Sigmoid colon (tissue), 7 donors: ENCODE measurements around the gene TBL1XR1. TPM values are rescaled to one million over a fixed set of nuclear protein-coding genes. Genes with fewer than 3 reads are reported as not detected.

ENCODE experiments used
- DNase-seq: peaks from one replicate; pipeline ENCODE4 v3.0.0-alpha.2; 2019
- H3K27ac ChIP-seq, 4 donors: fragments of 200-600 bp; sonication (generic); one replicate each; pipeline ENCODE4 v1.5.1; 2016 to 2019; ENCODE audit warnings: mild to moderate bottlenecking in 1 of 4
- H3K27me3 ChIP-seq, 3 donors: fragments of 200-600 bp; sonication (generic); one replicate each; pipeline ENCODE4 v1.5.1; 2019; ENCODE audit warnings: mild to moderate bottlenecking in 1 of 3
- H3K36me3 ChIP-seq, 4 donors: fragments of 200-600 bp; sonication (generic); one replicate each; pipeline ENCODE4 v1.5.1; 2016 to 2019
- H3K4me1 ChIP-seq, 4 donors: fragments of 200-600 bp; sonication (generic); one replicate each; pipeline ENCODE4 v1.5.1; 2017 to 2019
- H3K4me3 ChIP-seq, 4 donors: fragments of 200-600 bp; sonication (generic); one replicate each; pipeline ENCODE4 v1.5.1; 2017 to 2019; ENCODE audit warnings: mild to moderate bottlenecking in 2 of 4, moderate library complexity in 1 of 4
- H3K9me3 ChIP-seq, 4 donors: fragments of 200-600 bp in 3 of 4; sonication (generic) in 3 of 4; one replicate each; pipeline versions ENCODE4 v1.5.1 to v1.6.1; 2013 to 2019
- EP300 ChIP-seq, 4 donors: sonication (generic); formaldehyde crosslinking; IDR thresholded peaks; one replicate each; pipeline ENCODE4 v1.6.1; 2017; ENCODE audit warnings: antibody characterized with exemption in 4 of 4
- POLR2A ChIP-seq, 2 donors: fragments of 450-650 bp; IDR thresholded peaks; one replicate each; pipeline ENCODE4 v1.6.1; 2016; ENCODE audit warnings: antibody characterized with exemption in 2 of 2, mild to moderate bottlenecking in 2 of 2, moderate library complexity in 2 of 2
- POLR2AphosphoS5 ChIP-seq, 4 donors: sonication (generic); formaldehyde crosslinking; IDR thresholded peaks; one replicate each; pipeline ENCODE4 v1.6.1; 2017; ENCODE audit warnings: antibody characterized with exemption in 4 of 4
- WGBS, 2 donors: extraction: QIAGEN DNeasy Blood & Tissue Kit; methylation state at CpG; one replicate each; pipeline ENCODE4 v1.1.7; 2013; 5-methylcytosine and 5-hydroxymethylcytosine counted together
- intact Hi-C: fragments of 100-400 bp; cut with DNase I; formaldehyde crosslinking; loops from one replicate; pipeline ENCODE4 v1.15.1; 2023
- polyA plus RNA-seq, 3 donors: library from polyadenylated mRNA; stranded (reverse); fragments of 200-250 nt; gene quantifications; one replicate each; pipeline ENCODE4 v1.2.3, GENCODE V29; 2013
- total RNA-seq, 4 donors: library from RNA; depleted of rRNA; stranded (reverse); fragments of >200 nt; gene quantifications; one replicate each; pipeline ENCODE4 v1.1.0, GENCODE V29; 2016
- TF ChIP-seq, protein P1 (sequence below), 4 experiments: fragments of 450-650 bp in 3 of 4; fragments of 200-600 bp in 1 of 4; IDR thresholded peaks; one replicate each; pipeline ENCODE4 v1.5.1; 2016 to 2019; ENCODE audit warnings: antibody characterized with exemption in 4 of 4, mild to moderate bottlenecking in 3 of 4, moderate library complexity in 2 of 4
- donor health status: healthy with polysubstance abuse.
- donor health status: Bipolar disorder and iron deficiency.
- donor health status: healthy.

TBL1XR1 gene
- total and polyA plus RNA-seq, 7 donors, result 20.4 to 131 (median 88.9) TPM

DNA sequence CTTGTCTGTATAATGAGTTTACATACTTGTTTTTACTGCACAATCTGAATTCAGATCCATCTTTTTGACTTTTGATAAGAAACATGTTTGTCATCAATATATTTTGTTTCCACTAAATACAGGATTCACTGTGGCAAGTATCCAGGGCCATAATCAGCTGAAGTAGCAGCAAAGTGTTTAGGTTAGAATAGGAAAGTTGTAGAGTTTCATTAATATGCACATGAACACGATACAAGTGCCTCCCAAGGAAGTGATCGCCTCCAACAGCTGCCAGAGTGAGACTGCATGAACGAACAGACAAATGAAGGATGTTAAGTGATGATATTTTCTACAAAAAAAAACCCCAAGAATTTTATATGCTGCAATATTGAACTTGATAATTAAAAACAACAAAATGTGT lies 204.3 kb downstream of the TBL1XR1 start:
- H3K9me3 ChIP-seq, result peaks cover 0 to 7% (median 0%) of the 10 kb centered on the region in 4 donors
- no peaks in the 10 kb centered on the region for H3K36me3 ChIP-seq
- H3K4me3 ChIP-seq, result no peak overlapping the region
- DNase-seq, result no peak
- no peak for TF ChIP-seq POLR2A (IDR thresholded peaks at IDR 0.05)
- TF ChIP-seq, protein P1, sequence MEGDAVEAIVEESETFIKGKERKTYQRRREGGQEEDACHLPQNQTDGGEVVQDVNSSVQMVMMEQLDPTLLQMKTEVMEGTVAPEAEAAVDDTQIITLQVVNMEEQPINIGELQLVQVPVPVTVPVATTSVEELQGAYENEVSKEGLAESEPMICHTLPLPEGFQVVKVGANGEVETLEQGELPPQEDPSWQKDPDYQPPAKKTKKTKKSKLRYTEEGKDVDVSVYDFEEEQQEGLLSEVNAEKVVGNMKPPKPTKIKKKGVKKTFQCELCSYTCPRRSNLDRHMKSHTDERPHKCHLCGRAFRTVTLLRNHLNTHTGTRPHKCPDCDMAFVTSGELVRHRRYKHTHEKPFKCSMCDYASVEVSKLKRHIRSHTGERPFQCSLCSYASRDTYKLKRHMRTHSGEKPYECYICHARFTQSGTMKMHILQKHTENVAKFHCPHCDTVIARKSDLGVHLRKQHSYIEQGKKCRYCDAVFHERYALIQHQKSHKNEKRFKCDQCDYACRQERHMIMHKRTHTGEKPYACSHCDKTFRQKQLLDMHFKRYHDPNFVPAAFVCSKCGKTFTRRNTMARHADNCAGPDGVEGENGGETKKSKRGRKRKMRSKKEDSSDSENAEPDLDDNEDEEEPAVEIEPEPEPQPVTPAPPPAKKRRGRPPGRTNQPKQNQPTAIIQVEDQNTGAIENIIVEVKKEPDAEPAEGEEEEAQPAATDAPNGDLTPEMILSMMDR (IDR thresholded peaks at IDR 0.05), result no peak
- TF ChIP-seq EP300 (IDR thresholded peaks at IDR 0.05), result no peak
- no peak for TF ChIP-seq POLR2AphosphoS5 (IDR thresholded peaks at IDR 0.05)
- H3K27ac ChIP-seq, result no peak overlapping the region
- H3K27me3 ChIP-seq, result no peaks in the 10 kb centered on the region
- H3K4me1 ChIP-seq, result no peaks in the 10 kb centered on the region
- WGBS, 2 donors, result 83 to 86% methylated on average over 3 of the region's 3 CpGs
- intact Hi-C loops, result no loop called here

DNA sequence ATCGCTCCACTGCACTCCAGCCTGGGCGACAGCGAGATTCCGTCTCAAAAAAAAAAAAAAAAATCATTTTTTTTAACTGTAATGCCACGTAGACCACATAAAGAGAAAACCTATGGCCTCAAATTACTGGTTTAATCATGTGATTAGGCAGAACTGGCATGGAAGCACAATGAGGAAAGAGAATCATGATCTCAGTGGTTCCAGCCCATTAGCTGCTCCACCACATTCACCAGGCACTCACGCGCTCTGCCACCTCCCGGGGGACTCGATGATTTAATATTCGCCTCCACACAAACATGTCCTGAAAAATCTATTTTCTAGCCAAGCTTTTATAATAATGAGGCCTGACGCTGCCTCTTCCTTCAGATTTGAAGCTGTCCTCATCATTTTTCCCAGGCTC lies 204.7 kb downstream of the TBL1XR1 start:
- intact Hi-C loops, result no loop called here
- Histone ChIP-seq H3K4me3 (no peak overlapping the region), H3K27ac (no peak overlapping the region), H3K9me3 (peaks cover 0 to 7% (median 0%) of the 10 kb centered on the region in 4 donors), H3K27me3 (no peaks in the 10 kb centered on the region), H3K36me3 (no peaks in the 10 kb centered on the region), H3K4me1 (no peaks in the 10 kb centered on the region)
- DNase-seq, result no peak
- WGBS, 2 donors, result 96 to 98% methylated on average over 11 of the region's 11 CpGs
- TF ChIP-seq, protein P1 (IDR thresholded peaks at IDR 0.05), result no peak
- TF ChIP-seq POLR2AphosphoS5 (IDR thresholded peaks at IDR 0.05), result no peak
- no peak for TF ChIP-seq EP300 (IDR thresholded peaks at IDR 0.05)
- TF ChIP-seq POLR2A (IDR thresholded peaks at IDR 0.05), result no peak

DNA sequence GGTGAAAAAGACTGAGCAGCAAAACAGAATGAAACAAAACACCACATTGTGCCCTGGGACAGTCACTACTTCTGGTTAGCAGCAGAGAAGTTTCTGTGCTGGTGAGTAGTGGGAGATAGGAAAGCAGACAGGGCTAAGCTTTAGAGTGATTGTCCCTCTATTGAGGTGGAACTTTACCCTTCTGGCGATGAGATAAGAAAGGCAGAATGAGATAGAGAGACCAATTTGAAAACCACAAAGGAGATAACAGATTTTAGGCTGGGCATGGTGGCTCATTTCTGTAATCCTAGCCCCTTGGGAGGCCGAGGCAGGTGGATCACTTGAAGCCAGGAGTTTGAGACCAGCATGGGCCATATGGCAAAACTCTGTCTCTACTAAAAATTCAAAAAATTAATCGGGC lies 208.5 kb downstream of the TBL1XR1 start:
- TF ChIP-seq EP300 (IDR thresholded peaks at IDR 0.05) (no peak), POLR2AphosphoS5 (IDR thresholded peaks at IDR 0.05) (no peak), POLR2A (IDR thresholded peaks at IDR 0.05) (no peak)
- TF ChIP-seq, protein P1 (IDR thresholded peaks at IDR 0.05), result no peak
- Histone ChIP-seq H3K27me3 (no peaks in the 10 kb centered on the region), H3K4me3 (no peak overlapping the region), H3K27ac (no peak overlapping the region), H3K36me3 (no peaks in the 10 kb centered on the region), H3K4me1 (no peaks in the 10 kb centered on the region), H3K9me3 (peaks cover 0 to 7% (median 0%) of the 10 kb centered on the region in 4 donors)
- no peak for DNase-seq
- 49 to 71% methylated on average over 3 of the region's 3 CpGs for WGBS, 2 donors
- intact Hi-C loops, result no loop called here

DNA sequence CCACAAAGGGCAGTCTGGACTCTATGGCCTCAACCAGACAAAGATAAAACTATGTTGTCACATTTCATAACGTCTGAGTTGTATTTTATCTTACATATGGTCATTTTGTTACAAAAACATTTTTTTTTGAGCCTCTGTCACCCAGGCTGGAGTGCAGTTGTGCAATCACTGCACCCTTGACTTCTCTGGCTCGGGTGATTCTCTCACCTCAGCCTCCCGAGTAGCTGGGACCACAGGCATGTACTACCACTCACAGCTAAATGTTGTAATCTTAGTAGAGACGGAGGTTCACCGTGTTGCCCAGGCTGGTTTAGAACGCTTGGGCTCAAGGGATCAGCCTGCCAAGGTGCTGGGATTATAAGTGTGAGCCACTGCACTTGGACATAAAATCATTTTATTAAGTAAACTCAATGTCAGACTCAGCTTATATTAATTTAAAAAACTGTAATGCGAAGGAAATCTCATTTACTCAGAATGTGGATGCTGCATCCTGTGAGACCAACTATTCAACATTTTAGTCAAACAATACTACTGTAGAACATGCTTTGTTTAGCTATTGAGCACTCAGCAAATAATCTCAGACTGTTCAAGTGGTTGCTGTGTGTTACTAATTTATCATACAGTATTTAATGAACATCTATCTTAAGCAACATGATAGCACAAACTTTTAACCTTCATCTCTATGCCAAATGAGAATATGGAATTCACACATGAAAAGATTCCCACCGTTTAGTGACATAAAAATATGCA lies 209.2 kb downstream of the TBL1XR1 start:
- Histone ChIP-seq H3K27me3 (no peaks in the 10 kb centered on the region), H3K4me3 (no peak overlapping the region), H3K9me3 (peaks cover 0 to 7% (median 0%) of the 10 kb centered on the region in 4 donors), H3K27ac (no peak overlapping the region), H3K36me3 (no peaks in the 10 kb centered on the region), H3K4me1 (no peaks in the 10 kb centered on the region)
- TF ChIP-seq POLR2AphosphoS5 (IDR thresholded peaks at IDR 0.05) (no peak), POLR2A (IDR thresholded peaks at IDR 0.05) (no peak)
- TF ChIP-seq, protein P1 (IDR thresholded peaks at IDR 0.05), result no peak
- no peak for DNase-seq
- intact Hi-C loops, result no loop called here
- 72 to 80% methylated on average over 8 of the region's 8 CpGs for WGBS, 2 donors
